SJCRH30 (cell line): ENCODE results near the gene TAF3. TPM values are rescaled to one million over a fixed set of nuclear protein-coding genes. Genes with fewer than 3 reads are reported as not detected.

Experiments used
- DNase-seq, 2 experiments: peaks; one replicate each; pipeline ENCODE4 v3.0.0-alpha.2; 2015 to 2020
- H3K27ac ChIP-seq: fragments of 250-450 bp; sonication (Bioruptor Pico); 2 replicates; pipeline ENCODE4 v1.5.1; 2020; ENCODE audit warnings: mild to moderate bottlenecking, moderate library complexity
- H3K27me3 ChIP-seq: fragments of 250-450 bp; sonication (Bioruptor Pico); 2 replicates; pipeline ENCODE4 v1.5.1; 2020; ENCODE audit warnings: mild to moderate bottlenecking, moderate library complexity
- H3K36me3 ChIP-seq: fragments of 250-450 bp; sonication (Bioruptor Pico); 2 replicates; pipeline ENCODE4 v1.5.1; 2020; ENCODE audit warnings: mild to moderate bottlenecking, moderate library complexity
- H3K4me1 ChIP-seq: fragments of 250-450 bp; sonication (Bioruptor Pico); 2 replicates; pipeline ENCODE4 v1.5.1; 2020; ENCODE audit warnings: mild to moderate bottlenecking, moderate library complexity
- H3K4me3 ChIP-seq: fragments of 250-450 bp; sonication (Bioruptor Pico); 2 replicates; pipeline ENCODE4 v1.5.1; 2020; ENCODE audit warnings: mild to moderate bottlenecking, moderate library complexity
- H3K9me3 ChIP-seq: fragments of 250-450 bp; sonication (Bioruptor Pico); replicated peaks from 2 replicates; pipeline ENCODE4 v1.5.1; 2020; ENCODE audit warnings: mild to moderate bottlenecking, moderate library complexity
- total RNA-seq: library from RNA; depleted of rRNA; stranded (reverse); fragments of >200 nt; shearing (Covaris generic); gene quantifications from 2 replicates; pipeline ENCODE4 v1.2.3, GENCODE V29; 2014

The TAF3 gene
- total RNA-seq, 1 experiment from 2014 or later = 3.6 TPM

DNA sequence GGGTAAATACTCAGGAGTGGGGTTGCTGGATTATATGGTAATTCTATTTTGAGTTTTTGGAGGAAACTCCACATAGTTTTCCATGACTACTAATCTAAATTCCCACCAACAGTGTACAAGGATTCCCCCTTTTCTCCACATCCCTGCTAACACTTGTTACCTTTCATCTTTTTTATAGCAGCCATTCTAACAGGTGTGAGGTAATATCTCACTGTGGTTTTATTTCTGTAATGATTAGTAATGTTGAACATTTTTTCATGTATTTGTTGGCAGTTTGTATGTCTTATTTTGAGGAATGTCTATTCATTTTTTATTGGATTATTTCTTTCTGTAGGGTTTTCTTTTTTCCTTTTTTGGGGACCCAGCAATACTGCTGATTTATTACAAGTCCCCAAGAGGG is 14.9 kb downstream of the TAF3 start:
- Histone ChIP-seq H3K27ac (no peak overlapping the region), H3K27me3 (no peaks in the 10 kb centered on the region), H3K4me1 (no peaks in the 10 kb centered on the region), H3K36me3 (no peaks in the 10 kb centered on the region), H3K9me3 (no peaks in the 10 kb centered on the region), H3K4me3 (no peak overlapping the region)
- DNase-seq = no peak

DNA sequence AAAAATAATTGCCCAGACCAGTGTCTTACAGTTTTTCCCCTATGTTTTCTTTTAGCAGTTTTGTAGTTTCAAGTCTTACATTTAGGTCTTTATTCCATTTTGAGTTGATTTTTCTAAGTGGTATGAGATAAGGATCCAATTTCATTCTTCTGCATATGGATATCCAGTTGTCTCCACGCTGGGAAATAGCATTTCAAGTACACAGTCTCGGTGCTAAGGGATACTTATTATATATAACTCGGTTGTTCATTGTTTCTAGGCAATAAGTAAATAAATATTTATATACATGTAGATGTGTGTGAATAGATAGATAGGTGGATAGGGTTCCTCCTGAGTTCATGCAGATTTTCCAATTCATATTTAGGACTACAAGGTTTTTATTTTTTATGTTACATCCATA is 16.0 kb downstream of the TAF3 start:
- no peak for DNase-seq
- no peaks in the 10 kb centered on the region for H3K36me3 ChIP-seq
- no peaks in the 10 kb centered on the region for H3K27me3 ChIP-seq
- no peaks in the 10 kb centered on the region for H3K9me3 ChIP-seq
- no peak overlapping the region for H3K27ac ChIP-seq
- H3K4me1 ChIP-seq = no peaks in the 10 kb centered on the region
- no peak overlapping the region for H3K4me3 ChIP-seq

DNA sequence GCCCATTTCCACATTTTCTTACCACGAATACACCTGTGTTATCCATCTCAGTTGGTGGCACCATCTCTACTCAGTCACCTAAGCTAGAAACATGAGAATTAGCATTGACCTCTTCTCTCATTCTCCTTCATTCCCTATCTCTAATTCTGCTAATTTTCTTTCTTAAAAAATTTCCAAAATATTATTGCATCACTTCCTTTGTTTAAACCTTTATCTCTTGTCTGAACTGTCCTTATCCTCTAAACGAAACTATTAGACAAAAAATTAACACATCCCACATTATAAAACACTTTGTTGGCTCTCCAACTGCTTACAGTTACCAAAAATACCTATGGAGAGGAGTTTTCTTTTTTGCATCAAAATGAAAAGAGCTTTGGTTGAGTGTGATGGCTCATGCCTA is 18.3 kb downstream of the TAF3 start:
- H3K36me3 ChIP-seq = no peaks in the 10 kb centered on the region
- no peak for DNase-seq
- no peak overlapping the region for H3K4me3 ChIP-seq
- H3K27me3 ChIP-seq = no peaks in the 10 kb centered on the region
- H3K4me1 ChIP-seq = no peaks in the 10 kb centered on the region
- H3K27ac ChIP-seq = no peak overlapping the region
- H3K9me3 ChIP-seq = no peaks in the 10 kb centered on the region

DNA sequence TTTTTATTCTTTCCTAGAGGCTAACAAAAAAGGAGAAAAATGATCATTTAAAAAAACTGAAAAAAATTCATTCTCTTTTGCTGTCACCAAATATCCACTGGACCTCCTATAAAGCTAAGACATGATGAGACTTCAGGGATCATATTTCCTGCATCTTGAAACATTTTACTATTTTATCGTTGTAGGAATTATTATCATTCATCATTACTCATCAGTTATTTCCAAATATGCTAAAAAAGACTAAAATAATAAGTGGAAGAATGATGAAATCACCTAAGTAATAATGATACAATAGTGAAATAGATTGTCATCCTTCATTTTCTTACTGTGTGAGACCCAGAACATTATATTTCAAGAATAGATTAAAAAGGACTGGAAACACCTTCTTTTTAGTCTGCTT is 28.3 kb downstream of the TAF3 start:
- Histone ChIP-seq H3K36me3 (no peaks in the 10 kb centered on the region), H3K4me3 (no peak overlapping the region), H3K27me3 (no peaks in the 10 kb centered on the region), H3K9me3 (no peaks in the 10 kb centered on the region), H3K27ac (no peak overlapping the region), H3K4me1 (no peaks in the 10 kb centered on the region)
- DNase-seq = no peak

DNA sequence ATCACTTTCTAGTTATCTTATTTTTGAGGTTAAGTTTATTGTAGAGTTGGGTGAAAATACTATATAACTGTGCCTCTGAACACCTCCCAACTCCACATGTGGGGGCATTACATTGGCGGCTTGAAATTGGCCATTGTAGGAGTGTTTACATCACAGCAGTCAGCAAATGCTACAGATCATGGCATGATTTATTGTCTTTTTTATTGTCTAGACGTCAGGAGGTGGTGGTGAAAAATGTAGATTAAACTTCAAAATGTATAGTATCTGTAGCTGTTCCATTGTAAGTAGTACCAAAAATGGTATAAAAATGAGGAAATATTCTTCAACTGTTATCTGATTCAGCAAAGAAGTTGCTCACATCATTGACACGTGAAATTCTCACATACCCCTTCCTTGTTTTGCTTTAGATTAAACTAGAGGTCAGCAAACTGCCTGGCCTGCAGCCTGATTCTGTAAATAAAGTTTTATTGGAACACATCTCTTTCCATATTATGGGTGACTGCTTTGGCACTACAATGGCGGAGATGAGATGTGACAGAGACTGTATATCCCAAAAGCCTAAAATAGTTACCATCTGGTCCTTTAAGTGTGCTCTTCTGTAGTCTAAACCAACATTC is 35.0 kb downstream of the TAF3 start:
- Histone ChIP-seq H3K27me3 (no peaks in the 10 kb centered on the region), H3K36me3 (no peaks in the 10 kb centered on the region), H3K9me3 (no peaks in the 10 kb centered on the region), H3K4me1 (no peaks in the 10 kb centered on the region), H3K27ac (no peak overlapping the region), H3K4me3 (no peak overlapping the region)
- no peak for DNase-seq

DNA sequence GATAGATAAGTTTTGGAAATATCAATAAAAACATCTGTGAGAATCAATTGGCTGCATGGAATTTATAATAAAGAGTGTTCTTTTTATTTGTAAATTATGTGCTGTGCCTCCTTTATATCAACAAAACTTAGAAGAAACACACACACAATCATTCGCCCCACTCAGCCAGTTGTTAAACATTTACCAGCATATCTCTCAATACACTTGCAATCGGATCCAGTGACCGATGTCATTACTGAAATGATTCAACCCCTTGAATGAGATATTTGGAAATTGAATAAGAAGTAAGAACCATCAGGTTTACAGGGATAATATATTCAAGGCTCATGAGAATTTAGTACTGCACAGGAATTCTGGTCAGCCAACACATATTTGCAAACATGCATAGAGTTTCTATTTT is 35.6 kb downstream of the TAF3 start:
- DNase-seq = no peak
- no peak overlapping the region for H3K4me3 ChIP-seq
- no peaks in the 10 kb centered on the region for H3K36me3 ChIP-seq
- H3K27me3 ChIP-seq = no peaks in the 10 kb centered on the region
- no peaks in the 10 kb centered on the region for H3K9me3 ChIP-seq
- H3K27ac ChIP-seq = no peak overlapping the region
- H3K4me1 ChIP-seq = no peaks in the 10 kb centered on the region

DNA sequence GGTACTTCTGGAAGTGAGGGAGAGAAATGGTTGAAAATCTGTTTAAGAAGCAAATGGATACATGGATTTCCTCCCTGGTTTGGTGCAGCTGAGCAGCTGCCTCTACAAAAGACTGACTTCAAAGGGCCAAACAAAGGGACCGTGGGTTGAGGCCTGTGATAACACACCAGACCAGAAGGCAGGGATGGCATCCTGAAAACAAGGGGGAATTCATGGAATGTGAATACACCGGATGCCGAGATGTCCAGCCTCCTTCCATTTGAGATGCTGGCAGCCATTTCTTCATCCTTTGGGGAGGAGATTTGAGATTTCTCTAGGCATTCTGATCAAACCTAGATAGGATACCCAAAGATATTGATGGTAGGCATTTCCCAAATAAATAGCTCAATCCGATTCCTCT is 36.9 kb downstream of the TAF3 start:
- no peaks in the 10 kb centered on the region for H3K4me1 ChIP-seq
- H3K36me3 ChIP-seq = no peaks in the 10 kb centered on the region
- no peak overlapping the region for H3K27ac ChIP-seq
- no peak overlapping the region for H3K4me3 ChIP-seq
- no peaks in the 10 kb centered on the region for H3K27me3 ChIP-seq
- DNase-seq = peak; percentile 6 to 9
- no peaks in the 10 kb centered on the region for H3K9me3 ChIP-seq

DNA sequence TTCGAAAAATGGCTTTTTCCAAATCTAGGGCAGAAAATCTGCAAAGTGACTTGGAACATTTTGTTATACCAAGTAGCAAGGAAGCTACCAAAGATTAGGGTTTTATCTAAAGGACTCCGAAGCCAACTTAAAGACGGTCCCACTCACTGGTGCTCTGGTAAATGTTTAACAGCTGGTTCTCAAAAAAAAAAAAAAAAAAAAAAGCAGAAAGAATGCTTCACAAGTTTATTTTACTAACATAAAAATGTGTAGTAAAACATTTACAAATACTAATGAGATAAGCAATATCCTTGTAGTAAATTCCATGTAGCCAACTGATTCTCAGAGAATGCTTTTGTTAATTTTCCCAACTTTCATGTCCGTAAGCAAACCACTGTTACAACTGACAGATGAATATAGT is 38.4 kb downstream of the TAF3 start:
- no peak overlapping the region for H3K27ac ChIP-seq
- no peak overlapping the region for H3K4me3 ChIP-seq
- H3K36me3 ChIP-seq = no peaks in the 10 kb centered on the region
- no peaks in the 10 kb centered on the region for H3K27me3 ChIP-seq
- H3K4me1 ChIP-seq = no peaks in the 10 kb centered on the region
- no peak for DNase-seq
- no peaks in the 10 kb centered on the region for H3K9me3 ChIP-seq

DNA sequence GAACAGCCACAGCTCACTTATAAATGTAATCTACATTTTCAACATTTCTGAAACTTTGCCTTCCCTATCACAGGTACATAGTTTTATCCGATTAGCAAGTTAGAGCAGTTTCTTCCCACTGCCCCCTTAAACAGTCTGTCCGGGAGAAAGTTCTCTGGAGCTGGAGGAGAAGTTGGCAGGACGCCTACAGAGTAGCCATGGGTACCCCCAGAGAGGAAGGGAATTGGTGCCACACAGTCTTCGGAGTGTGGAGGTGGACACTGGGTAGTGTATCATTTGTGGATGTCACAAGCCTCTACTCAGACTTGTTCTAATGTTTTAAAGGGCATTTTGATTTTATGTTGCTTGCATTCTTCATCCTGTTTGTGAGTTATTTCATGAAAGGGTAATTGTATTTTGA is 39.0 kb downstream of the TAF3 start:
- DNase-seq = no peak

DNA sequence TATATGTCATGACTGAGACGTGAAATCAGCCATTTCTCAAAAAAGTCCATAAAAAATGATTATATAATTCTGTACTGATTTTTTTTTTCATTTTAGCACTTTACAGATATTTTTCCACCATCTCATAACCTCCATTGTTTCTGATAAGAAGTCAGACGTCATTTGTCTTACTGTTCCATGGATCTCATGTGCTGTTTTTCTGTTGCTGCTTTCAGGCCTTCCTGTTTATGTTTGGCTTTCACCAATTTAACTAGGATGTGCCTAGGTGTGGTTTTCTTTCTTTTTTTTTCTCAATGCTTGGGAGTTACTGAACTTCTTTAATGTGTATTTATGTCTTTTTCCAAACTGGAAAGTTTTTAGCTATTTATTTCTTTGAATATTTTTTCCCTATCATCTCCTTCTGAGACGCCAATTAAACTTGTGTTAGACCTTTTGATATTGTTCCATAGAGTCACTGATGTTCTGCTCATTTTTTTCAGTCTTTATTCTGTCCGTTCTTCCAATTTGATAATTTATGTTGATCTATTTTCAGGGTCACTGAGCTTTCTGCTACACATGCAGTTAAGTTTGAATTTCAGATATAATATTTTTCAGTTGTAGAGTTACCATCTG is 43.3 kb downstream of the TAF3 start:
- no peak for DNase-seq
- Histone ChIP-seq H3K9me3 (peaks cover 6% of the 10 kb centered on the region; the same call in 1 of the 2 replicates), H3K4me3 (no peak overlapping the region), H3K27ac (no peak overlapping the region), H3K36me3 (no peaks in the 10 kb centered on the region), H3K27me3 (no peaks in the 10 kb centered on the region), H3K4me1 (no peaks in the 10 kb centered on the region)

More for the DNA sequence above, 39.0 kb downstream of the TAF3 start:
- no peaks in the 10 kb centered on the region for H3K27me3 ChIP-seq
- H3K27ac ChIP-seq = no peak overlapping the region
- H3K4me1 ChIP-seq = no peaks in the 10 kb centered on the region
- no peaks in the 10 kb centered on the region for H3K36me3 ChIP-seq
- H3K4me3 ChIP-seq = no peak overlapping the region
- peaks cover 5% of the 10 kb centered on the region; the same call in 1 of the 2 replicates for H3K9me3 ChIP-seq

DNA sequence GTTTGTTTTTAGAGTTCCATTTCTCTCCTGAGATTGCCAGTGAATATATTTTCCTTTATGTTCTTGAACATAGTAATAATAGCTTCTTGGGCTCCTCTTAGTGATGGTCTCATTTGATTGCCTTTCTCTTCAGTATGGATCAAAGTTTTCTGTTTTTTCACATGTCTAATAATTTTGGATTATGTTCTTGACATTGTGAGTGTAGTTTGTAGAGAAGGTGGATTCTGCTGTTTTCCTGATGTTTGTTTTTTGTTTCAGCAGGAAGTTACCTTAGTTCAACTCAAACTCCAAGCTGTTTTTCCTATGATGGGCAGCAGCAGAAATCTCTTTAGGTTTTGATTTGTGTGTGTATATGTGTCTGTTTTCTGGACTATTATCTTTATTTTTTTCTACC is 43.8 kb downstream of the TAF3 start:
- H3K27ac ChIP-seq = no peak overlapping the region
- DNase-seq = no peak
- no peaks in the 10 kb centered on the region for H3K27me3 ChIP-seq
- H3K4me1 ChIP-seq = no peaks in the 10 kb centered on the region
- no peaks in the 10 kb centered on the region for H3K36me3 ChIP-seq
- peaks cover 6% of the 10 kb centered on the region; the same call in 1 of the 2 replicates for H3K9me3 ChIP-seq
- H3K4me3 ChIP-seq = no peak overlapping the region

DNA sequence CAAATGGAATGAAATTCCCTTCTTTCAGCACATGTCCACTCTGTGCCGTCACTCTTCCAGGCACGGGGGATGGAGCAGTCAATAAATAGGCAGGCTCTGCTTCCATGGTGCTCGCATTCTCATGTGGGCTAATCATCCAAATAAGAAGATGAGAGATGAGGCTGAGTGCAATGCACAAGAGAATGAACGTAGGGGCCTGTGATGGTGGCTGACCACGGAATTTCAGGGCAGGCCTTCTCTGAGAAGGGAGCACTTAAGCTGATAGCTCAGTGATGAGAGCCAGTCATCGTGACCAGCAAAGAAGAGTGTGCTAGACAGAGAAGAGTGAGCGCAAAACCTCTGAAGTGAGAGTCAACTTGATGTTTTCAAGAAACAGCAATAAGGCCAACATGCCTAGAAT is 47.9 kb downstream of the TAF3 start:
- Histone ChIP-seq H3K27me3 (no peaks in the 10 kb centered on the region), H3K27ac (no peak overlapping the region), H3K36me3 (no peaks in the 10 kb centered on the region), H3K4me3 (no peak overlapping the region), H3K9me3 (peaks cover 6% of the 10 kb centered on the region; the same call in 1 of the 2 replicates), H3K4me1 (no peaks in the 10 kb centered on the region)
- no peak for DNase-seq

DNA sequence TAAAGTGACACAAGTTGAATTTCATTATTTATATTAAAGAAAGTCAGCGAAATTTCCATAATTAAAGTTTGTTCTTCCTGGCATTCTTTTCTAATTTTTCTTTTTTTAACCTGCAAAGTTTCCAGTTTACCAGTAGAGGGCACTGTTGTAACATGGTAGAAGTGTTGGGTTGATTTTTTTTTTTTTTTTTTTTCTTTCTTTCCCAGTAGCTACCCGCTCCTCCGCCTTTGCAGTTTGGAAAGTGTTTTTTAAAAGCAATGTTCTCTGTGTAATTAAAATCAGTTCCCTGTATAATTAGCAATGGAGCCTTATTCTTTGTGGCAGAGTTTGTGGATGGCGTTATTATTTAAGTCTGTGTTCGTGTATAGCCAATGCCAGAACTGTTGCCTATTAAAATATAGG is 53.7 kb downstream of the TAF3 start:
- no peak overlapping the region for H3K4me3 ChIP-seq
- H3K27ac ChIP-seq = no peak overlapping the region
- peak in 1 of 2 experiments; percentile 41 for DNase-seq
- no peaks in the 10 kb centered on the region for H3K36me3 ChIP-seq
- H3K9me3 ChIP-seq = no peaks in the 10 kb centered on the region
- H3K27me3 ChIP-seq = no peaks in the 10 kb centered on the region
- H3K4me1 ChIP-seq = no peaks in the 10 kb centered on the region

DNA sequence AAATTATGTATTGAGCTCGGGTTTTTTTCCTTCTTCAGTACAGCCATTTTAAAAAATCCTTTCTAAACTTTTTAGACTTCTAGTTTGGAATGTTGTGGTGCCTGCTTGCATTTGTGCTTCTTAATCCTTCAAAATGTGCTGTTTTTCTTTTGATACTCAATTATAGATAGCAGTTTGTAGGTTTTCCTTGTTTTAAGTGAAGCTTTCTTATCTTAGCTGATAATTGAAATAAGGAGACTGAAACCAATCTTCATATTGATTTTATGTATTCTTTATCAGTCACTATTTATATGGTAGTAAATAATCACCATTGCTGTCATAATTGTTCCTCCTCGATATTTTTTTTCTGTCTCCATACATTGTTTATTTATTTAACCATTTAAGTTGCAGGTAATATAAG is 56.6 kb downstream of the TAF3 start:
- no peaks in the 10 kb centered on the region for H3K27me3 ChIP-seq
- no peak for DNase-seq
- H3K4me1 ChIP-seq = no peaks in the 10 kb centered on the region
- H3K27ac ChIP-seq = no peak overlapping the region
- H3K36me3 ChIP-seq = no peaks in the 10 kb centered on the region
- H3K9me3 ChIP-seq = no peaks in the 10 kb centered on the region
- no peak overlapping the region for H3K4me3 ChIP-seq

DNA sequence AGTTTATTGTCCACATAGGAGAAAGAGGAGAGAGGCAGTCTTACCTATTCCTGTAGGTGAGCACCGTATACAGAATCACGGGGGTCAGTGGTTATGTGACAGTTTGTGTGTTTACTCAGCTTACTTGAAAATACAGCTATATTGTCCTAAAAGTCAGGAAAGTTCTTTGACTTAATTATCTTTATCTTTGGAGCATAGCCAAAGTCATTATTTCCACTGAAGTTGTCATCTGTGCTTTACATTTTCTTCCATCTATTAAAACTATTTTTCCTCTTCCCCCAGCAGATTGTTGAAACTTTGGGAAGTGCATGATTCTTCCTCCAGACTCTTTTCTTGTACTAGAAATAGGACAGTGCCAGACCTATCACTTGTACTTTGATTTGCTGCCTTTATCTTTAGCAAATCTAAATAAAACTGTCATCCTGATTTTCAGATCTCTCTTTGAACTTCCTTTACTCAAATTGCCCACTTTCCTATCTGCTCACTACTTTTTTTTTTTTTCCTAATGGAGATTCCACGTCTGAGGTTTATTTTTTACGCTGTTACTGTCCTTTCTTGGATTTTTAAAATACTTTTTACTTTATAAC is 58.3 kb downstream of the TAF3 start:
- no peak for DNase-seq
- Histone ChIP-seq H3K36me3 (no peaks in the 10 kb centered on the region), H3K4me1 (no peaks in the 10 kb centered on the region), H3K9me3 (no peaks in the 10 kb centered on the region), H3K27ac (no peak overlapping the region), H3K27me3 (no peaks in the 10 kb centered on the region), H3K4me3 (no peak overlapping the region)

DNA sequence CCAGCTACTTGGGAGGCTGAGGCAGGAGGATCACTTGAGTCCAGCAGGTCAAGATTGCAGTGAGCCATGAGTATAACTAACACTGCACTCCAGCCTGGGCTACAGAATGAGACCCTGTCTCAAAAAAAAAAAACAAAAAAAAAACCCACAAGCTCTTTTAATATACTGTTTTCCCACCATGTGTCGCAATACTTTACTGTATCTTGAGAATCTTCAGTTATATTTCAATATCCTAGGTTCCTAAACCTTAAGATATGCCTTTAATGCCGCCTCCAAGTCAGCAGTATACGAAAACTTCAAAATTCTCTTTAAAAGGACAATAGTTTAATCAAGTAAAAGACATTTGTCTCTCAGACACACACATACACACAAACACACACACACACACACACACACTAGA is 62.8 kb downstream of the TAF3 start:
- no peak overlapping the region for H3K4me3 ChIP-seq
- H3K36me3 ChIP-seq = no peaks in the 10 kb centered on the region
- H3K27me3 ChIP-seq = no peaks in the 10 kb centered on the region
- H3K9me3 ChIP-seq = no peaks in the 10 kb centered on the region
- DNase-seq = no peak
- no peak overlapping the region for H3K27ac ChIP-seq
- no peaks in the 10 kb centered on the region for H3K4me1 ChIP-seq
